ENCODE results near the gene ITPRIP.
A peak's percentile ranks its signal among the peaks of the same experiment; 100 is the strongest.

ITPRIP gene

GRCh38 chr10:104340641-104341040 lies 2.4 kb upstream of the ITPRIP start:
- DNase-seq = no peak

GRCh38 chr10:104340111-104340526 lies 1.9 kb upstream of the ITPRIP start:
- no peak for DNase-seq

GRCh38 chr10:104339469-104340110 lies 1.3 kb upstream of the ITPRIP start:
- no peak for DNase-seq

GRCh38 chr10:104337521-104337984 lies 712 bp downstream of the ITPRIP start:
- DNase-seq = no peak

- DNase-seq = no peak
Measured at GRCh38 chr10:104336821-104337467, 1.3 kb downstream of the ITPRIP start.

- no peak for DNase-seq
Measured at GRCh38 chr10:104334965-104335650, 3.2 kb downstream of the ITPRIP start.

- DNase-seq = no peak
Measured at GRCh38 chr10:104334561-104334960, 3.7 kb downstream of the ITPRIP start.

GRCh38 chr10:104333728-104334373 lies 4.4 kb downstream of the ITPRIP start:
- DNase-seq = no peak

- DNase-seq = no peak
Measured at GRCh38 chr10:104333032-104333727, 5.1 kb downstream of the ITPRIP start.

- no peak for DNase-seq
Measured at GRCh38 chr10:104332243-104333031, 5.8 kb downstream of the ITPRIP start.

GRCh38 chr10:104331208-104331838 lies 6.9 kb downstream of the ITPRIP start:
- no peak for DNase-seq

GRCh38 chr10:104330168-104331110 lies 7.8 kb downstream of the ITPRIP start:
- no peak for DNase-seq

- DNase-seq = no peak
Measured at GRCh38 chr10:104329735-104330134, 8.5 kb downstream of the ITPRIP start.

GRCh38 chr10:104328896-104329710 lies 9.2 kb downstream of the ITPRIP start:
- DNase-seq = peak; percentile 45

GRCh38 chr10:104328646-104328895 lies 9.7 kb downstream of the ITPRIP start:
- no peak for DNase-seq

GRCh38 chr10:104327745-104328645 lies 10.3 kb downstream of the ITPRIP start:
- DNase-seq = no peak

- no peak for DNase-seq
Measured at GRCh38 chr10:104326991-104327610, 11.2 kb downstream of the ITPRIP start.
